GM19438 (cell line): ENCODE measurements around the gene ZNRF3.

Experiments
- ATAC-seq: cut with Tn5 transposase; IDR thresholded peaks from one replicate; pipeline ENCODE4 v1.9.1; 2021; ENCODE audit warnings: low read depth; ENCODE audit not compliant: unreplicated experiment

The ZNRF3 gene

GRCh38 chr22:29105468-29105867 lies 222.1 kb downstream of the ZNRF3 start:
- ATAC-seq = no peak

GRCh38 chr22:29106839-29107238 lies 223.5 kb downstream of the ZNRF3 start:
- ATAC-seq = no peak
